HEK293 (cell line): ENCODE data around the gene MRGPRD.

Experiments used
- CTCF ChIA-PET: fragments of 350-600 bp; formaldehyde crosslinking; extraction: SDS; loops from one replicate; lab custom pipeline; 2021; ENCODE audit warnings: antibody characterized with exemption; lab: Yijun Ruan, JAX
- POLR2A ChIA-PET: fragments of 300-600 bp; formaldehyde crosslinking; extraction: SDS; loops from one replicate; lab custom pipeline; 2020; ENCODE audit warnings: antibody characterized with exemption, inconsistent platforms; lab: Yijun Ruan, JAX
- H3K27ac ChIP-seq: fragments of 200-500 bp; sonication (Bioruptor generic); 2 replicates; pipeline ENCODE4 v1.5.1; 2014; ENCODE audit warnings: low read depth, low read length, control low read depth, inconsistent platforms; ENCODE audit errors: extremely low read depth
- H3K36me3 ChIP-seq, 2 experiments: fragments of 200-500 bp in 1 of 2; sonication (Bioruptor generic) in 1 of 2; 1 replicate in 1 of 2; 2 replicates in 1 of 2; pipeline ENCODE4 v1.5.1; 2014 to 2017; ENCODE audit warnings: inconsistent platforms in 2 of 2, low read length in 2 of 2; ENCODE audit not compliant: control insufficient read depth in 2 of 2, insufficient read depth in 1 of 2
- H3K4me1 ChIP-seq: fragments of 200-500 bp; sonication (Bioruptor generic); 2 replicates; pipeline ENCODE4 v1.5.1; 2014; ENCODE audit warnings: mild to moderate bottlenecking, low read length, inconsistent platforms; ENCODE audit not compliant: control insufficient read depth, insufficient read depth
- H3K4me3 ChIP-seq: 2 replicates; pipeline ENCODE4 v1.5.1; 2011; ENCODE audit warnings: low read depth, mild to moderate bottlenecking, control low read depth, low read length, moderate library complexity
- H3K9me3 ChIP-seq: fragments of 200-500 bp; sonication (Bioruptor generic); 2 replicates; pipeline ENCODE4 v1.5.1; 2014; ENCODE audit warnings: low read depth, low read length, inconsistent platforms; ENCODE audit not compliant: control insufficient read depth, insufficient read depth
- CTCF ChIP-seq: fragments of 450-650 bp; formaldehyde crosslinking; IDR thresholded peaks from 2 replicates; pipeline ENCODE4 v1.5.1; 2016; ENCODE audit warnings: missing biosample characterization, missing genetic modification characterization
- GLI2 ChIP-seq: fragments of 450-650 bp; formaldehyde crosslinking; IDR thresholded peaks from 2 replicates; pipeline ENCODE4; 2017; ENCODE audit warnings: missing biosample characterization, missing genetic modification characterization, low read depth, borderline replicate concordance
- KLF17 ChIP-seq: fragments of 450-650 bp; formaldehyde crosslinking; IDR thresholded peaks from 2 replicates; pipeline ENCODE4 v1.5.1; 2016; ENCODE audit warnings: missing biosample characterization, missing genetic modification characterization
- PRDM2 ChIP-seq: fragments of 450-650 bp; formaldehyde crosslinking; IDR thresholded peaks from 2 replicates; pipeline ENCODE4 v1.5.1; 2016; ENCODE audit warnings: missing biosample characterization, missing genetic modification characterization, borderline replicate concordance
- SALL2 ChIP-seq: fragments of 450-650 bp; formaldehyde crosslinking; IDR thresholded peaks from 2 replicates; pipeline ENCODE4 v1.5.0; 2017; ENCODE audit warnings: missing biosample characterization, mild to moderate bottlenecking, missing genetic modification characterization, borderline replicate concordance
- SETDB1 ChIP-seq: IDR thresholded peaks from one replicate; pipeline ENCODE4 v1.6.1; 2017; ENCODE audit warnings: mild to moderate bottlenecking, low read length, moderate library complexity, mixed read lengths; ENCODE audit not compliant: insufficient read length
- TRIM28 ChIP-seq: IDR thresholded peaks from 2 replicates; pipeline ENCODE4 v1.6.1; 2011; ENCODE audit warnings: low read length, control low read depth, borderline replicate concordance
- ZBTB21 ChIP-seq: fragments of 450-650 bp; formaldehyde crosslinking; IDR thresholded peaks from 2 replicates; pipeline ENCODE4 v1.5.1; 2017; ENCODE audit warnings: missing biosample characterization, missing genetic modification characterization
- ZNF24 ChIP-seq: fragments of 450-650 bp; formaldehyde crosslinking; IDR thresholded peaks from 2 replicates; pipeline ENCODE4 v1.5.1; 2016; ENCODE audit warnings: missing biosample characterization, missing genetic modification characterization
- ZNF274 ChIP-seq, 2 experiments: fragments of 200-500 bp in 1 of 2; fragments of 450-650 bp in 1 of 2; sonication (Bioruptor generic) in 1 of 2; formaldehyde crosslinking in 1 of 2; IDR thresholded peaks; 2 replicates each; pipeline versions ENCODE4 v1.5.1 to v1.6.1; 2014 to 2016; ENCODE audit warnings: borderline replicate concordance in 1 of 2, inconsistent platforms in 1 of 2, low read length in 1 of 2, missing biosample characterization in 1 of 2, missing genetic modification characterization in 1 of 2
- ZNF335 ChIP-seq: fragments of 450-650 bp; formaldehyde crosslinking; conservative IDR thresholded peaks from 2 replicates; pipeline ENCODE4 v1.5.1; 2016; ENCODE audit warnings: missing biosample characterization, missing genetic modification characterization
- ZNF350 ChIP-seq: fragments of 450-650 bp; formaldehyde crosslinking; IDR thresholded peaks from 2 replicates; pipeline ENCODE4 v1.5.0; 2017; ENCODE audit warnings: missing biosample characterization, mild to moderate bottlenecking, missing genetic modification characterization
- ZNF747 ChIP-seq: fragments of 450-650 bp; formaldehyde crosslinking; IDR thresholded peaks from 2 replicates; pipeline ENCODE4 v1.5.1; 2016; ENCODE audit warnings: missing biosample characterization, missing genetic modification characterization
- ZSCAN4 ChIP-seq: fragments of 450-650 bp; formaldehyde crosslinking; IDR thresholded peaks from 2 replicates; pipeline ENCODE4 v1.5.1; 2017; ENCODE audit warnings: missing biosample characterization, missing genetic modification characterization

The MRGPRD gene

GRCh38 chr11:68998390-68998911 lies 17.7 kb upstream of the MRGPRD start (continued):
- TF ChIP-seq ZNF274 (IDR thresholded peaks at IDR 0.05; ENCODE audit: low read length) = no peak
- no peak for TF ChIP-seq ZNF274 (tag by site-specific recombination; IDR thresholded peaks at IDR 0.05; ENCODE audit: borderline replicate concordance)
- TF ChIP-seq ZNF335 (tag by site-specific recombination) = peak; percentile 78
- no peak for TF ChIP-seq ZNF24
- TF ChIP-seq ZNF350 (tag by site-specific recombination) = no peak
- no peak for TF ChIP-seq SETDB1

- TF ChIP-seq GLI2 (tag by site-specific recombination) (no peak), ZSCAN4 (peak; percentile 26; the same call in 1 of the 2 replicates)
- Histone ChIP-seq H3K4me1 (0 out of 2 replicates have a peak, but pooled peaks cover 2% of the 10 kb centered on the region), H3K4me3 (no peak overlapping the region), H3K9me3 (no peaks in the 10 kb centered on the region), H3K27ac (no peak overlapping the region), H3K36me3 (no peaks in the 10 kb centered on the region)
- POLR2A ChIA-PET = interaction anchor here (0.7 kb wide), 1 partner anchor 36 kb away, joined by 3 read pairs; no protein-coding TSS in a partner anchor
- CTCF ChIA-PET = interaction anchor here (0.7 kb wide), 1 partner anchor 11 kb away, joined by 4 read pairs; no protein-coding TSS in a partner anchor
Measured at GRCh38 chr11:68997995-68998348, 17.2 kb upstream of the MRGPRD start.

- no peak overlapping the region for H3K27ac ChIP-seq
- H3K4me3 ChIP-seq = no peak overlapping the region
- no peak for TF ChIP-seq ZNF747 (tag by site-specific recombination)
- H3K9me3 ChIP-seq = no peaks in the 10 kb centered on the region
- 0 out of 2 replicates have a peak, but pooled peaks cover 2% of the 10 kb centered on the region for H3K4me1 ChIP-seq
- H3K36me3 ChIP-seq = no peaks in the 10 kb centered on the region
- CTCF ChIA-PET = interaction anchor here (1.0 kb wide), 1 partner anchor 41 kb away, joined by 3 read pairs; no protein-coding TSS in a partner anchor
- POLR2A ChIA-PET = no interaction called here
Measured at GRCh38 chr11:68997124-68997994, 16.6 kb upstream of the MRGPRD start.

- H3K4me3 ChIP-seq = no peak overlapping the region
- no peaks in the 10 kb centered on the region for H3K9me3 ChIP-seq
- H3K27ac ChIP-seq = no peak overlapping the region
- CTCF ChIA-PET = interaction anchor here (0.5 to 1.0 kb wide), 2 partner anchors 40 to 1050 kb away, joined by 3 read pairs; no protein-coding TSS in a partner anchor
- H3K36me3 ChIP-seq = no peaks in the 10 kb centered on the region
- H3K4me1 ChIP-seq = 0 out of 2 replicates have a peak, but pooled peaks cover 2% of the 10 kb centered on the region
- POLR2A ChIA-PET = no interaction called here
- no peak for TF ChIP-seq CTCF (tag by site-specific recombination)
- no peak for TF ChIP-seq SALL2 (tag by site-specific recombination)
- no peak for TF ChIP-seq ZBTB21
- no peak for TF ChIP-seq PRDM2
- TF ChIP-seq TRIM28 = no peak
- TF ChIP-seq ZNF274 (IDR thresholded peaks at IDR 0.05; ENCODE audit: low read length) = no peak
- no peak for TF ChIP-seq ZNF274 (tag by site-specific recombination; IDR thresholded peaks at IDR 0.05; ENCODE audit: borderline replicate concordance)
- no peak for TF ChIP-seq KLF17 (tag by site-specific recombination)
Measured at GRCh38 chr11:68996376-68997123, 15.8 kb upstream of the MRGPRD start.
